Neural cell (in vitro differentiated cells): Measurements from ENCODE around the gene CD164L2. TPM values are rescaled to one million over a fixed set of nuclear protein-coding genes. Genes with fewer than 3 reads are reported as not detected.
"Not testable (repeated sequence)": the region's sequence is repeated elsewhere in the genome, so short reads cannot be mapped to it uniquely, and the experiment has no call there.

Experiments used
- H2AFZ ChIP-seq: fragments of 200-600, 300-800 bp; sonication (generic), shearing (Covaris generic); 2 replicates; pipeline ENCODE4 v1.6.0; 2014; ENCODE audit warnings: low read depth, mild to moderate bottlenecking, antibody characterized with exemption, low read length, moderate library complexity
- H3F3A ChIP-seq: fragments of 200-600 bp; shearing (Covaris generic); 2 replicates; pipeline ENCODE4 v1.6.1; 2016; ENCODE audit warnings: mild to moderate bottlenecking, moderate library complexity, mixed read lengths, antibody characterized with exemption, low read length; ENCODE audit not compliant: insufficient read depth, poor library complexity, severe bottlenecking
- H3K27ac ChIP-seq: fragments of 200-600, 300-800 bp; sonication (generic), shearing (Covaris generic); 2 replicates; pipeline ENCODE4 v1.5.1; 2014; ENCODE audit warnings: mild to moderate bottlenecking, low read length, moderate library complexity
- H3K27me3 ChIP-seq: fragments of 300-800, 200-600 bp; sonication (generic), shearing (Covaris generic); 2 replicates; pipeline ENCODE4 v1.6.0; 2014; ENCODE audit warnings: mild to moderate bottlenecking, low read depth, low read length, moderate library complexity; ENCODE audit not compliant: insufficient read depth
- H3K36me3 ChIP-seq: fragments of 300-800, 200-600 bp; sonication (generic), shearing (Covaris generic); 2 replicates; pipeline ENCODE4 v1.5.1; 2014; ENCODE audit warnings: mild to moderate bottlenecking, antibody characterized with exemption, low read length, moderate library complexity; ENCODE audit not compliant: insufficient read depth
- H3K4me2 ChIP-seq: fragments of 300-800, 200-600 bp; sonication (generic), shearing (Covaris generic); 2 replicates; pipeline ENCODE4 v1.6.0; 2014; ENCODE audit warnings: mild to moderate bottlenecking, low read length
- H3K4me3 ChIP-seq: fragments of 300-800, 200-600 bp; sonication (generic), shearing (Covaris generic); 2 replicates; pipeline ENCODE4 v1.5.1; 2014; ENCODE audit warnings: mild to moderate bottlenecking, low read length, moderate library complexity
- H3K79me2 ChIP-seq: fragments of 200-600 bp; shearing (Covaris generic); replicated peaks from 2 replicates; pipeline ENCODE4 v1.6.0; 2014; ENCODE audit warnings: mild to moderate bottlenecking, low read length, moderate library complexity; ENCODE audit not compliant: insufficient read depth
- H3K9ac ChIP-seq: fragments of 300-800, 200-600 bp; sonication (generic), shearing (Covaris generic); 2 replicates; pipeline ENCODE4 v1.6.1; 2016; ENCODE audit warnings: mild to moderate bottlenecking, low read length, mixed read lengths
- H3K9me2 ChIP-seq: fragments of 200-600 bp; shearing (Covaris generic); 2 replicates; pipeline ENCODE4 v1.6.1; 2016; ENCODE audit warnings: mild to moderate bottlenecking, low read length, mixed read lengths; ENCODE audit not compliant: insufficient read depth
- H3K9me3 ChIP-seq: fragments of 200-600, 300-800 bp; sonication (generic), shearing (Covaris generic); 2 replicates; pipeline ENCODE4 v1.6.1; 2016; ENCODE audit warnings: mild to moderate bottlenecking, mixed run types, low read length, moderate library complexity, mixed read lengths
- H4K20me1 ChIP-seq: fragments of 200-600 bp; shearing (Covaris generic); 2 replicates; pipeline ENCODE4 v1.6.1; 2016; ENCODE audit warnings: mild to moderate bottlenecking, mixed run types; ENCODE audit not compliant: insufficient read depth
- CTCF ChIP-seq: fragments of 450-650 bp; IDR thresholded peaks from 2 replicates; pipeline ENCODE4 v1.5.1; 2014; ENCODE audit warnings: antibody characterized with exemption, mild to moderate bottlenecking, moderate library complexity; ENCODE audit not compliant: poor library complexity, severe bottlenecking
- EP300 ChIP-seq: fragments of 450-650 bp; conservative IDR thresholded peaks from 2 replicates; pipeline ENCODE4 v1.6.1; 2014; ENCODE audit warnings: antibody characterized with exemption, mild to moderate bottlenecking, moderate library complexity; ENCODE audit not compliant: poor library complexity, severe bottlenecking
- EZH2 ChIP-seq: fragments of 200-600, 300-800 bp; shearing (Covaris generic), sonication (generic); IDR thresholded peaks from 2 replicates; pipeline ENCODE4 v1.6.1; 2014; ENCODE audit warnings: antibody characterized with exemption, low read length, borderline replicate concordance, mild to moderate bottlenecking; ENCODE audit not compliant: insufficient read depth, poor library complexity, severe bottlenecking
- MXI1 ChIP-seq: fragments of 450-650 bp; conservative IDR thresholded peaks from 2 replicates; pipeline ENCODE4 v1.6.1; 2014; ENCODE audit warnings: antibody characterized with exemption, mild to moderate bottlenecking; ENCODE audit not compliant: poor library complexity, severe bottlenecking
- POLR2AphosphoS5 ChIP-seq: IDR thresholded peaks from 2 replicates; pipeline ENCODE4 v1.6.1; 2012
- RAD21 ChIP-seq: fragments of 450-650 bp; conservative IDR thresholded peaks from 2 replicates; pipeline ENCODE4 v1.6.1; 2014; ENCODE audit warnings: antibody characterized with exemption, mild to moderate bottlenecking, moderate library complexity
- REST ChIP-seq: IDR thresholded peaks from 2 replicates; pipeline ENCODE4 v1.6.1; 2012; ENCODE audit warnings: borderline replicate concordance
- SMC3 ChIP-seq: fragments of 450-650 bp; conservative IDR thresholded peaks from 2 replicates; pipeline ENCODE4 v1.6.1; 2014; ENCODE audit warnings: antibody characterized with exemption, mild to moderate bottlenecking, moderate library complexity; ENCODE audit not compliant: poor library complexity
- TAF1 ChIP-seq: IDR thresholded peaks from 2 replicates; pipeline ENCODE4 v1.6.1; 2012; ENCODE audit warnings: low read depth
- polyA minus RNA-seq: library from RNA; depleted of rRNA, polyadenylated mRNA; stranded (reverse); fragments of >200 nt; gene quantifications from 2 replicates; pipeline ENCODE4 v1.2.3, GENCODE V29; 2014
- polyA plus RNA-seq: library from polyadenylated mRNA; depleted of rRNA; stranded (reverse); fragments of >200 nt; gene quantifications from 2 replicates; pipeline ENCODE4 v1.2.3, GENCODE V29; 2014

Gene CD164L2
- polyA plus RNA-seq = not detected in 2 replicates
- not detected in 2 replicates for polyA minus RNA-seq

GRCh38 chr1:27383039-27383605 is at the start of gene CD164L2:
Gene CD164L2, minus strand, starts transcription at chr1:27383333. Its CDS starts 94 bp downstream, at chr1:27383239.
- H3K9me3 ChIP-seq = no peaks in the 10 kb centered on the region
- no peaks in the 10 kb centered on the region for H4K20me1 ChIP-seq
- TF ChIP-seq SMC3 = no peak
- no peak for TF ChIP-seq TAF1
- no peak for TF ChIP-seq EZH2
- no peak for TF ChIP-seq POLR2AphosphoS5
- no peak for TF ChIP-seq CTCF
- TF ChIP-seq RAD21 = no peak
- TF ChIP-seq MXI1 = no peak
- TF ChIP-seq REST = no peak
- no peak for TF ChIP-seq EP300
- H3K36me3 ChIP-seq = no peaks in the 10 kb centered on the region
- no peak within 1 kb of the TSS for H3K4me3 ChIP-seq
- H3K9ac ChIP-seq = no peak within 1 kb of the TSS
- no peak within 1 kb of the TSS for H3K4me2 ChIP-seq
- no peak within 1 kb of the TSS for H3K27ac ChIP-seq
- no peaks in the 10 kb centered on the region for H3F3A ChIP-seq
- H3K9me2 ChIP-seq = no peaks in the 10 kb centered on the region
- no peaks in the 10 kb centered on the region for H3K79me2 ChIP-seq
- H2AFZ ChIP-seq = no peak within 1 kb of the TSS
- H3K27me3 ChIP-seq = peaks cover 10% of the 10 kb centered on the region

- H3K27ac ChIP-seq, H3K79me2 ChIP-seq, H4K20me1 ChIP-seq: not testable (repeated sequence)
Observed at GRCh38 chr1:27432725-27433124, 49.6 kb upstream of the CD164L2 start.

GRCh38 chr1:27431601-27431940 is 48.4 kb upstream of the CD164L2 start:
- Histone ChIP-seq H2AFZ (no peak overlapping the region), H3K27ac (no peak overlapping the region), H3K9me2 (no peaks in the 10 kb centered on the region), H4K20me1 (no peaks in the 10 kb centered on the region), H3K27me3 (no peaks in the 10 kb centered on the region), H3K36me3 (no peaks in the 10 kb centered on the region), H3K9me3 (no peaks in the 10 kb centered on the region), H3K9ac (no peak overlapping the region), H3K4me2 (no peak overlapping the region), H3K79me2 (no peaks in the 10 kb centered on the region), H3F3A (no peaks in the 10 kb centered on the region), H3K4me3 (no peak overlapping the region)
- no peak for TF ChIP-seq EZH2
- TF ChIP-seq REST = no peak
- no peak for TF ChIP-seq MXI1
- no peak for TF ChIP-seq TAF1
- TF ChIP-seq CTCF = no peak
- no peak for TF ChIP-seq RAD21
- no peak for TF ChIP-seq EP300
- no peak for TF ChIP-seq POLR2AphosphoS5
- no peak for TF ChIP-seq SMC3

More at GRCh38 chr1:27432725-27433124, 49.6 kb upstream of the CD164L2 start:
- not testable (repeated sequence) for H2AFZ ChIP-seq, H3K36me3 ChIP-seq, H3K9me3 ChIP-seq, H3K27me3 ChIP-seq, H3K9me2 ChIP-seq, H3K4me2 ChIP-seq, H3K9ac ChIP-seq, H3K4me3 ChIP-seq, H3F3A ChIP-seq
